ENCODE measurements around the gene RFLNA.

The RFLNA gene, protein sequence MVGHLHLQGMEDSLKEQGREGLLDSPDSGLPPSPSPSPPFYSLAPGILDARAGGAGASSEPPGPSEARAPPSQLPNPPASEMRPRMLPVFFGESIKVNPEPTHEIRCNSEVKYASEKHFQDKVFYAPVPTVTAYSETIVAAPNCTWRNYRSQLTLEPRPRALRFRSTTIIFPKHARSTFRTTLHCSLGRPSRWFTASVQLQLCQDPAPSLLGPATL

GRCh38 chr12:124294780-124295341 lies at the start of gene RFLNA:
Gene RFLNA, plus strand, starts transcription at chr12:124295093. Its CDS starts 337 bp downstream, at chr12:124295430.
- no peak for DNase-seq

- no peak for DNase-seq
These were observed 47.6 kb upstream of the RFLNA start for GRCh38 chr12:124247331-124247730.

- no peak for DNase-seq
These were observed 45.7 kb upstream of the RFLNA start for GRCh38 chr12:124248941-124249825.

GRCh38 chr12:124251186-124251585 lies 43.7 kb upstream of the RFLNA start:
- no peak for DNase-seq

- DNase-seq = no peak
These were observed 41.9 kb upstream of the RFLNA start for GRCh38 chr12:124252964-124253363.

GRCh38 chr12:124254126-124254525 lies 40.8 kb upstream of the RFLNA start:
- DNase-seq = no peak

DNA sequence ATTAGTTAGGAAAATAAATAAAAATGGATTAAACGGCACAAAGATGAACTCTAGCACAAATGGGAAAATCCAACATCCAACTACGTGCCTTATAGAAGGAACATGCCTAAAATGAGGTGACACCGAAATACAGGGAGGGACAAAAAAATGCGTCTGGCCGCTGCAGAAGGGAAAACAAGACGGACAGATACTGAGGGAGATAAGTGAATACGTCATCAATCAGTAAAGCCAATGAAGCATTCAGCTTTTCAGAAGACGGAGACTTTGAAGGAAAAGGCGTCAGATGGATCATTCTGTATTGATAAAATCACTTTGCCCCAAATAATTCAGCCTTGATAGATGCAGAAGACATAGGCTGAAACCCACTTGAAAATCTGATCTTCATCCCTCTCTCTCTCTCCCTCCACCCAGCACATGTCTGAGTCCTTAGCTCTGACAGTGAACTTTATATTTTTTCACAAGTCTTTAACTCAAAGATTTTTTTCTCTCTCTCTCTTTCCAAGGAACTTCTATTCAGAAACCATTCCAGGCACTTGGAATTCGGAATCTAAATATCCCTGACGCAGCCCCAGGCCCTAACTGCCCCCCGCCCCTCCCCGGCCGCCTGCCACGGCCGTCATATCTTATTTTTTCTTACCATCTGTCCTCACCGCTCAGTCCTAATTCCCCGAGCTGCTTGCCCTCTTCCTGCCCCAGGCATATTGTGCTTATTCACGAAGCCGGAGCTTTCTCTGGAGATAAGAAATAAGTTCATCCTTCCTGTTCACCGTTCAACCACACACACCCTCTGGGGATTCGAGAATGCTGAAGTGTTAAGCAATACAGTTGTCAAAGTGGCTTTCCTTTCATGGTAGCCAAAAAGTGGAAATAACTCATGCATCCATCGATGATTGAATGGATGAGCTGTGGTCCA lies 35.5 kb upstream of the RFLNA start:
- no peak for DNase-seq

DNA sequence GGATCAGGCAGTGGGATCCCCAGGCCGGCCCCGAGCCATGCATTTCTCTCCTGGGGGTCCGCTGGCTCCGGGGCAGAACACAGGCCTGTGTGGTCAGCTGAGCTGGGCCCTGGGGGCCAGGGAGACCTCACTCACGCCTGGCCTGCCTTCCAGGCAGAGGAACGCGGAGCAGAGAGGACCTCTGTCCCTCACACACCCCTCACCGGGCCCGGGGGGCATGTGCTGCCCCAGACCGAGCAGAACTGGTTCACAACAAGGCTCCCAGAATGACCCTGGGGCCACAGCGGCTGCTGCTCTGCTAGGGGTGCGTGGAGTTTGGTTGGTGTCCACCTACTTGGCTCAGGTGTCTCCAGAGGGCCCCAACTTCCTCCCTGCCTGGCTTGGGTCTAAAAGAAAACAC lies 33.0 kb upstream of the RFLNA start:
- DNase-seq = no peak

- DNase-seq = no peak
These were observed 30.7 kb upstream of the RFLNA start for GRCh38 chr12:124264089-124264795.

- DNase-seq = no peak
These were observed 30.0 kb upstream of the RFLNA start for GRCh38 chr12:124264879-124265278.

- DNase-seq = no peak
These were observed 27.6 kb upstream of the RFLNA start for GRCh38 chr12:124267205-124267778.

GRCh38 chr12:124270671-124271070 lies 24.2 kb upstream of the RFLNA start:
- no peak for DNase-seq

- no peak for DNase-seq
These were observed 21.3 kb upstream of the RFLNA start for GRCh38 chr12:124273630-124274029.

DNA sequence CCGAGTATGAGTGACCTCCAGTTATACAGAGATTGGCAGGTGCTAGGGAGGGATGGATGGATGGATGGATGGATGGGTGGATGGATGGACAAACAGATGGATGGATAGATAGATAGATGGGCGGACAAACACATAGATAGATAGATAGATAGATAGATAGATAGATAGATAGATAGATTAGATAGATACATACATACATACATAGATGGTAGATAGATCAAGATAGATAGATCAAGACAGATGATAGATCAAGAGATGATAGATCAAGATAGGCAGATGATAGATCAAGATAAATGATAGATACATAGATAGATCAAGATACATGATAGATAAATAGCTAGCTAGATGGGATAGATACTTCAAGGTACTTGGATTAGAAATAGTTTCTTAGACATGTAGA lies 18.6 kb upstream of the RFLNA start:
- no peak for DNase-seq

DNA sequence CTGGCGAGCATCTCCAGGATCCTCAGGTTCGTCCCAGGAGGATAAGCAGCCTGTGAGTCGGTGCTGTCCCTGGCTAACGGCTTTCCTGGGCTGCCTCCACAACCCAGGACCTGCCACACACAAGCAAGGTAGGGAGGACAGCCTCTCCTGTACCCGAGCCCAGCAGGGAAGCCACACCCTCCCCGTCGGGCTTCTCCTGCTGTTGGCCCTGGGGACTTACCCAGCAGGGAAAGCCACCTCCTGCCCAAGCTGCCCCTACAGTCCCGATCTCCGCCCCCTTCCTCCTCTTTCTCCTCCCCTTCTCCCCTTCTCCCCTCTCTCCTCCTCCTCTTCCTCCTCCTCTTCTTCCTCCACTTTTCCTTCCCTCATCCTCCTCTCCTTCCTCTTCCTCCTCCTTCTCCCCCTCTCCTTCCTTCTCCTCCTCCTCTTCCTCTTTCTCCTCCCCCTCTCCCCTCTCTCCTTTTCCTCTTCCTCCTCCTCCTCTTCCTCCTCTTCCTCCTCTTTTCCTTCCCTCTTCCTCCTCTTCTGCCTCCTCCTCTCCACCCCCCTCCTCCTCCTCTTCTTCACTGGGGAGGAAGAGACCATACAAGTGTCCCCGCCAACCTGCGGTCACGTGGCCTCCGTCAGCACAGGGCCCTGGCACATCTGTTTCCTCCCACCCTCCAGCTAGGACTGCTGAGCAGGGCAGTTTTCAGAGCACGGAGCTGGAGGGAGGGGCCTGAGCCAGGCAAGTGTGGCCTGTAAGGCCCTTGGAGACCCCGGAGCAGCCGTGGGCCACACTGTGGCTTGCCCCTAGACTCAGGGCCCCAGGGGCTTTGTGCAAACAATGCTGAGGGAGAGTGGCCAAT lies 17.3 kb upstream of the RFLNA start:
- DNase-seq = peak; percentile 2

GRCh38 chr12:124278389-124279101 lies 16.3 kb upstream of the RFLNA start:
- DNase-seq = no peak

- DNase-seq = no peak
These were observed 15.6 kb upstream of the RFLNA start for GRCh38 chr12:124279315-124279714.

- DNase-seq = no peak
These were observed 15.0 kb upstream of the RFLNA start for GRCh38 chr12:124279846-124280360.

GRCh38 chr12:124281309-124281708 lies 13.6 kb upstream of the RFLNA start:
- no peak for DNase-seq

GRCh38 chr12:124282287-124282686 lies 12.6 kb upstream of the RFLNA start:
- DNase-seq = no peak

Measured in NCI-H524 treated with DMSO at 0.1 percent for 48 hours (cell line).